Stimulated activated CD4-positive, alpha-beta T cell treated with anti-CD3 and anti-CD28 coated beads, TNF-alpha, amount 100 ng/mL, for 24 hours (primary cell): ENCODE results near the gene PPL.

Source experiments
- DNase-seq, 3 experiments: peaks; one replicate each; pipeline ENCODE4 v3.0.0-alpha.2; 2020; ENCODE audit warnings: low read depth in 3 of 3

The PPL gene

DNA sequence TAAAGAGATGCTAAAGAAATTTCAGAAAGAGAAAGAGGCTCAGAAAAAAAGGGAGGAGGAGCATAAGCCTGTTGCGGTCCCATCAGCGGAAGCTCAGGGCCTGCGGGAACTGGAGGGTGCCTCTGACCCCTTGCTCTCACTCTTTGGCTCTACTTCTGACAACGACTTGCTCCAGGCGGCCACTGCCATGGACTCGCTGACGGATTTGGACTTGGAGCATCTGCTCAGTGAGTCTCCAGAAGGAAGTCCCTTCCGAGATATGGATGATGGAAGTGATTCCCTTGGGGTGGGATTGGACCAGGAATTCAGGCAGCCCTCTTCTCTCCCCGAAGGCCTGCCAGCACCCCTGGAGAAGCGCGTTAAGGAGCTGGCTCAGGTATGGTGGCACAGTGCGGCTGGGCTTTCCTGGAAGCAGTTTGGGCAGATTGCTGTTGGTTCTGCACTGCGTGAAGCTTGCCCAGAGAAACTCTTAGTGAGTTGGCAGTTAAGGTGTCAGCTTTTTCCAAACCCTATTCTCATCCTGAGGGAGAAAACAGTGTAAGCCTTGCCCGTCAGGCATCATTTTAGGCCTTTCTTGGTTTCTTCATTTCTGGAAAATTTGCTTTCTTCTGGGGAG is 76.1 kb downstream of the PPL start:
- DNase-seq = no peak

DNA sequence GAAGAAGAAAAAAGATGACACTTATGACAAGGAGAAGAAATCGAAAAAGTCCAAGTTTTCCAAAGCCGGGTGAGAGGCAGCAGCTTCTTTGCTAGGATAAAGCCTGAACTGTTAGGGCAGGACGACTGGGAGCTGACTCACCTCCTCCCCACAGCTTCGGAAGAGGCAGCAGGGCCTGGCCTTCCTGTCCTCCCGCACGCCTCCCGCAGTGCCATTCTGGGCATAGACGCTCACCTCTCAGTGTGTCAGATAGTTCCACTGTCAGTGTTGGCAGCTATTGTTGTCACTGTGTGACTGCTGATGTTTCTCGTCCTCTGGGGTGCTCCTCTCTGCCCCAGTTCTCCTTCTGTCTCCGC is 77.1 kb downstream of the PPL start:
- DNase-seq = no peak

DNA sequence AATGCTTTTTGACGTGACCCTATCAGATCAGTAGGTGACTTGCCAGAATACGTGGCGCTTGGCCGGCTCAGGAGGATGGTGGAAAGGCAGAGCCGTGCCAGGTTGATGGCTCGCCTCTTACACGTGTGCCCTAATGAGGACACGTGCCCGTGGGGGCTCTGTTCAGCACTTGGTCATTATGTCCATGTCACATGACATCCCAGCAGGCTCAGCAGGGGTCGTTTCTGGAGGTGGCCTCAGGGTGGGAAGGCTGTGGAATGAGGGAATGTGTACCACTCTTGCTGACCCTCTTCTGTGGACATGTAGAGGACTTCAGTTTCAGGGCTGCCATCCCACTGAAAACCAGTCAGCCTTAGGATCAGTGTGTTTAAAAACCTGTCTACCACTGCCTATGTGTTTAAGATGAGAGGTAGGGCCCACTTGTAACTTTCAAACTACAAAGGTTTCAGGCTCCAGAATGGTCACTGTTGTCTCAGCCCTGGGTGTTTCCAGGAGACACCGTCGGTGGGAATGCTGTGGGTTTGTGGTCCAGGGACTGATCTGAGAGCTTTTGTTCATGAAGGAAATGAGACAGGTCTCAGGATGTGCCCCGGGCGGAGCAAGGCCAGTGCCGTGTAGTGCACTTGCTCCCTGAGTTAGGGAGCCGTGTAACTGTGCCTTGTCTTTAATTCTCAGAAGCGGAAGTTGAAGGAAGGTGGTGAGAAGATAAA is 77.6 kb downstream of the PPL start:
- DNase-seq = no peak

DNA sequence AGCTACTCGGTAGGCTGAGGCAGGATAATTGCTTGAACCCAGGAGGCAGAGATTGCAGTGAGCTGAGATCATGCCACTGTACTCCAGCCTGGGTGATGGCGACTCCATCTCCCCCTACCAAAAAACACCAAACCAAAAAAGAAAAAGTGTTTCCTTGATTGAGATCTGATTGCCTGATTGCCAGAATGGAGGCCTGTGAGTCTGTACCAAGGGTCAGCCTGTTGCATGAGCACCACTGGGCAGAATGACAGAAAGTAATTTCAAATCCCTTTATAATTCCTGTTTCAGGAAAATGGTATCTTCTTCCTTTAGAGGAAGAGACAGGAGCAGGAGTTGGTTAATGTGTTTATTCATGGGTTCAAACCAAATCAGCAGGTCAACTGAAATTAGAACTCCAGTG is 81.1 kb downstream of the PPL start:
- no peak for DNase-seq

DNA sequence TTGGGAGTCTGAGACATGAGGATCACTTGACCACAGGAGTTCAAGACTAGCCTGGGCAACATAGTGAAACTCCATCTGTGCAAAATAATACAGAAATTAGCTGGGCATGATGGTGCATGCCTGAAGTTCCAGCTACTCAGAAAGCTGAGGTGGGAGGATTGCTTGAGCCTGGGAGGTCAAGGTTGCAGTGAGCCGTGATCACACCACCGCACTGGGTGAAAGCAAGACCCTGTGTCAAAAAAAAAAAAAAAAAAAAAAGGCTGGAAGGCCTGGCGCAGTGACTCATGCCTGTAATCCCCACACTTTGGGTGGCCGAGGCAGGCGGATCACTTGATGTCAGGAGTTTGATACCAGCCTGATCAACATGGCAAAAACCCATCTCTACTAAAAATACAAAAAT is 81.6 kb downstream of the PPL start:
- no peak for DNase-seq

DNA sequence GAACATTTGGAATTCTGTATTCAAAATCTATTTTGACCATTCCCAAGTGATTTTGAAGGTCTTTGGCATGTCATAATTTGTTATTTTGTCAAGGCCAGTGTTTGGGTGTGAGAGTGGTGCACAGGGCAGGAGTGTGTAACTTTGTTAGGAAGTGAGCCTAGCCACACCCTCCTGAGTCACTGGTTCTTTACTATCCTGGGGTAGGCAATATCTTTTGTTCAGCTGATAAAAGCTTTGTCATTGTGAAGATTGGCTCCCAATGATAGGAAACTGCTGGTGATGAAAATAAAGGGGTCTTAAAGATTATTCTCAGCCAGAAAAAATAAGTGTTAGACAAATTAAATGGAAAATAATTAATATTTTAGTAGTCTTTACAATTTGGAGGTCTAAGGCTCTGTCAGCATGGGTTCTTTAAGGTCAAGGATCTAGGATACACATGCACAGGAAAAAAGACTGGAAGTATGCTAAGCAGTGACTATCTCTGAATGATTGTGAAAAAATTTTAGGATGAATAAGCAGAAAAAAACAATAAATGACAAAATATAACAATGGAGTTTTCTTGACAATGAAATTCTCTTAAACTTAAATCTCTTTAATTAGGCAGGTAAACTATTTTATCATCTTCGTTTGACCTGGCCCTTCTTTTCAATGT is 84.6 kb downstream of the PPL start:
- no peak for DNase-seq

DNA sequence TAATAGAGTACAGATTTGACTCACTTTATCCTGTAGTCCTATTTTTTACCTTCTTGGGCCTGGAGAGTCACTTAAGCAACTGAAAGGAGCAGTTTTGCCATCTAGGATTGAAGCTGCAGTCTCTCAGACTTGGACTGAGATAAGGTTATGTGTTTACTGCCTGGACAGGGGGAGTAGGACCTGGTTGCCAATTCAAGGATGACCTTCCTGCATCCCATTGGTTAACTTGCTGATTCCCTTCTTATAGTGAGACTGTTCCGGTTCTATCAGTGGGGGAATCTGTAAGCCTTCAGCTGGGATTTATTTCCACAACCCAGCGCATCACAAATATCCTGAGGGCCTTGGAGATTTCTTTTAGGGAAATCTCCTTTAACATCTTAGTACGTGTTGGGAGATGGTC is 86.7 kb downstream of the PPL start:
- no peak for DNase-seq

DNA sequence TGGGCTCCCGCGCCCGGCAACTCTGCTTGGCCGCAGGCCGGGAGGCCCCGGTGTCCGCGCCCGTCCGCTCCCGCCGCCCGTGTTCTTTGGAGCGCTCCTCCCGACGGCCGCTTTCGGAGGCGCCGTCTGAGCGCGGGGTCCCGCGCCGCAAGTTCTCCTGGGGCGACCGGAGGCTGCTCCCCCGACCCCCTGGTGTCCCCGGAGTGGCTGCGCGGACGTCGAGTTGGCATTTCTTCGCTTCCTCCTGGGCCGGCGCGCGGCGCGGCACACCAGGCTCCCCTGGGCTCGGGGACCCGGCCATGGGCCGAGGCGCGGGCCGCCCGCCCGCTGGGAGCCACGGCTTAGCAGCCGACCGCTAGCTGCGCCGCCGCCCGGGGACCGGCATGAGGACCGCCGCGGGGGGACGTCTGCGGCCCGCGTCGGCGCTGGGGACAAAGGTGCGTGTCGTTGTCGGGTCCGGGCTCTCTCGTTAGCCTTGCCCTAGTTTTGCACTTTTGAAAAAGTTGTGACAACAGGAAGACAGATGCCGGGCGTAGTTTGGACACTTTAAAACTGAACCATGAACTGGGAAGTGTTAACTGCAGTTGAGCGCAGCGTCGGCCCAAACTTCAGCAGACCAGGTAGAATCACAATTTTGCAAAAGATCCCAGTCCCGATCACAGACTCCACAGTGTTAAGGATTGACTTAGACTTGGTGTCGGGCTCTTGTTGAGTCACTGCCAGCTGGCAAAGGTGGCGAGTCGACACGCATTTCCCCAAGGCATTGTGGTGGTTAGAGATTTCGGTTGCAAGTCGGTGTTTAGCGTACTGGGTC is 89.0 kb downstream of the PPL start:
- DNase-seq = peak; percentile 14 to 39 (median 22)

DNA sequence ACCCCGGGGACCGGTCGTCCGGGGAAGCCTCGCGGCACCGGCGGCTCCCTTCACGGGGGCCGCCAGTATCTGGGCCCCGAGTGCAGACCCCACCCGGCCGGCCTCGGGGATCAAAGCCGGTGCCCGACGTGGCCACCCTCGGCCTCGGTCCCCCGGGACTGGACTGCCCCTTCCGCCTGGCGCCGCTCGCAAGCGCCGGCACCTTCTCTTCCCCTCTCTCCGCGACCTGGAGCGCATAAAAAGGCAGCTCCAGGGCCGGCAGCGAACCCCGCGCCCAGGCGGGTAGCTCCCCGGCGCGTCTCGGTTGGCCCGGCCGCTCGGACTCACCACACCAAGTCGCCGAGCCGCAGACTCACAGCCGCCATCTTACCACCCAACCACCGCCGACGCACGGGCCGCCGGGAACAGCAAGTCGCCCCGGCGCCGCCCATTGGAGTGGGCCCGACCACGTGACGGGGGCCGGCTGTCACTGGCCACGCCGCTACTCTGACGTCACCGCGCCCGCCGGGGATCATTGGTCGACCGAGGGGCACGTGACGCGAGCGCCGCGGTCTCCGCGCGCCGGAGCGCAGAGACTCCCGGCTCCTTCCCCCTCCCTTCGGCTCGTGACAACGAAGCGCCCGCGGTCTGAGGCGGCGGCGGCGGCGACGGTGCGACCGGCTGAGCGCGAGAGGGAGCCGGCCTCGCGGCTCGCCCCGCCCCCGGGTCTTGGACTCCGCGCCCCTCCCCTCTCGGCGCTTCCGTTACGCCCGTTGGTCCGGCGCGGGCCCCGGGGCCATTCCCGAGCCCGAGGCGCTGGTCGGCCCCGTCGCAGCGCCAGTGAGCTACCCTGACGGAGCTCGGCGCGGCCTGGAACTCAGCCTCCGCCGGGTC is 89.8 kb downstream of the PPL start, which contains the start of the genes GLYR1 and UBN1:
Gene GLYR1, minus strand, starts transcription at position 388 of the 873 bp plus-strand sequence. Its CDS starts 23 bp downstream, at position 365.
Gene UBN1, plus strand, starts transcription at position 581 of the 873 bp plus-strand sequence. CDS start 5,437 bp downstream, outside the sequence.
- DNase-seq = peak; percentile 100

DNA sequence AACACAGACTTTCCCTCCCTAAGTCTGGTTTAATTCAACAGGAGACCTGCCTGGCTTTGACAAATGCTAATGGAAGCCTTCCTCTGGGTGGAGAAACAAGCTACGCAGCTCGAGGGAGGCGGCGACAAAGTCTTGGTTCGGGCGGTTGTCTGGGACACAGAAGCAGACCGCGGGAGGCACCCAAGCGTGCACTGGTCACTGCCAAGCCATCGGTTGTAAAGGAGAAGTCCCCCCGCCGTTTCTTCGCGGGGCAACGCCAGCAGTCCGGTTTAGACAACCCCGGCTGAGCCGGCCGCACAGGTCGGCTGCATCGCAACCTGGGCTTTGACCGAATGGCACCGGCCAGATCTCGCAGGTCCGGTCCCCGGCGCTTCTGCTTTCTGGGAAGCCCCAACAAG is 90.4 kb downstream of the PPL start:
- DNase-seq = peak in 2 of 3 experiments; percentile 1 to 21

DNA sequence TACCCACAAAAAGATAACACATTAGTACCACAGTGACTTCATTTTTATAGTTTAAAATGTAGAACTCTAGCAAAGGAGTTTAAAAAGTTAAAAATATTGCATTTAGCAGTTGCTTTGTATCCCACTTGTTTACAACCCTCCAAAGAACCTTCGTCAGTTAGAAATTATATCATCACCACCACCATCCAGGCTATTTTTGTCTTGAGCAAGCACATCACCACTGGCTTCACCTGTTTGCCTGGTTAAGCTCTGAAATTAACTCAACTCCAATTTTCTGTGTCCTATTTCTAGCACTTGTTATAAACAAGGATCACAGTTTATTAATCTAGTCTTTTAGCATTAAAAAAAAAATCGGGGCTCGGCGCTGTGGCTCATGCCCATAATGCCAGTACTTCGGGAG is 96.0 kb downstream of the PPL start:
- no peak for DNase-seq

DNA sequence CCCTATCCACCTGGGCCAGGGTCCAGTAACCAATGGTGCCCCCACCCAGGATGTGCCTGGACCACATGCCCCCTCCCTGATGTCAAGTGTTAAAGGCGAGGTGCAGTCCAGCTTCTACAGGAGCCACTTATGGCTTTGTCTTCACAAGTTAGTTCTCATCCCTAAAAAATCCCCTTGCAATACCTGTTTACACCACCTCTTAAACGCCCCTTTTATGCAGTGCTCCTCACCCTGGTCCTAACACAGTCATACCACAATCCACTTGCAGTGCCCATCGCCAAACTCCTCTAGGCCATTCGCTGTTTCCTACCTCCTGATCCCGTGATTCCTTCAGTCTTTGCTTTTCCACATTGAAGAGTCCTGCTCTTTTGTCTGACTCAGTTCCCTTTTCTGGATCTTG is 97.0 kb downstream of the PPL start:
- DNase-seq = no peak

DNA sequence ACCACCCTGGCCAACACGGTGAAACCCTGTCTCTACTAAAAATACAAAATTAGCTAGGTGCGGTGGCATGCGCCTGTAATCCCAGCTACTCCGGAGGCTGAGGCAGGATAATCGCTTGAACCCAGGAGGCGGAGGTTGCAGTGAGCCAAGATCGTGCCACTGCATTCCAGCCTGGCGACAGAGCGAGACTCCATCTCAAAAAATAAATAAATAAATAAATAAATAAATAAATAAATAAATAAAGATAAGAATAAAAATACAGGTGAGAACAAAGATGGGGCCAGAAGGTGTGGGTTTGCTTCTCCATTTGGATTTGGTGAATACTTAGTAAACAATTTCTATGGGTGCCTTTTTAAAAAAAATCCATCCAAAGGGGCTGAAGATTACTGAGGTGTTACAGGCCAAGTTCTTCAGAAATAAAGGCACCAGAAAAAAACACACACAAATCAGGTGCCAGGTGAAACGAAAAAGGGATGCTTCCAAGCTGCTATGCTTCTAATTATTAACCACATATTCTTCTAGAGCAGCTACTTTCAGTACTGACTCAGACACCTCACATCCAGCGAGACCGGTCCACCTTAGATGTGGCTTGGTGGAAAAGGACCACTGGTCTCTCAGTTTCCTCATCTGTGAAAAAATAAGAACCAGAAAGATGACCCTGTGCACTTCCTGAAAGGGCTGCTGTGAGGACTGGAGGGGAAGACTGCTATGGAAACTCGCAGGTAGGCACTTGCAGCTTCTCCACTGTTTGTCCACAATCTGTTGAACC is 99.0 kb downstream of the PPL start:
- no peak for DNase-seq

DNA sequence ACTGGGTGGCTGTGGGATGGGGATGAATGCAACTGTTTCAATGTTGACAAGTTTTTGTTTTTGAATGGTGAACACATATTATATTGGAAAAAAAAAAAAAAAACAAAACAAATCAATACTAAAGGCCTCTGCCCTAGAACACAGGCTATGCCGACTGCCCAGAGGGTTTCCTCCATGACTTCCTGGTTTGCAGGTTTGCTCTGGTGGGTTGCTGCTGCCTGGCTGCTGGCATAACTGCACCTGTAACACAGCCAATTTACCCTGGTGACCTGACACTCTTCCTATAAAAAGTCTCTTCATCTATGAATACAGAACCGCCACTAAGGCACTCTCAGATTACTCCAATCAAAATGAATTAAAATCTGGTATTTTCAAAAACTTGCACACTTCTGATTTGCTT is 100.2 kb downstream of the PPL start:
- DNase-seq = no peak

DNA sequence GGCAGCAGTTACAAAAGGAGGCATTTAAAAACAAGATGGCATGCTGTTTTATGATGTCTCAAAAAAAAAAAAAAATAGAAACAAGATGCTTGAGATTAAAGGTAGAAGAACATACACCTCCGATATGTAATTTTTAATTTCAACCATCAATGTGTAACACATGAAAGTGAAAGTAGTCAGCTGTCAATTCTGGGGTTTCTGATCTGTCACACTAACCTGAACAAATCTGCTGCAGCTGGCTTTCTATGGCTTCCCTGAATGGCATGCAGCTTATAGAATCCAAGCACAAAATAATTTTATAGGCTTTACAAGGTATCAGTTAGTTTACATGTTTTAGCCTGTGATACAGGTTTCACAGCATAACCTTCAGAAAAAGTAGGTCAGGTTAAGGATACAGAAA is 103.4 kb downstream of the PPL start:
- DNase-seq = no peak

DNA sequence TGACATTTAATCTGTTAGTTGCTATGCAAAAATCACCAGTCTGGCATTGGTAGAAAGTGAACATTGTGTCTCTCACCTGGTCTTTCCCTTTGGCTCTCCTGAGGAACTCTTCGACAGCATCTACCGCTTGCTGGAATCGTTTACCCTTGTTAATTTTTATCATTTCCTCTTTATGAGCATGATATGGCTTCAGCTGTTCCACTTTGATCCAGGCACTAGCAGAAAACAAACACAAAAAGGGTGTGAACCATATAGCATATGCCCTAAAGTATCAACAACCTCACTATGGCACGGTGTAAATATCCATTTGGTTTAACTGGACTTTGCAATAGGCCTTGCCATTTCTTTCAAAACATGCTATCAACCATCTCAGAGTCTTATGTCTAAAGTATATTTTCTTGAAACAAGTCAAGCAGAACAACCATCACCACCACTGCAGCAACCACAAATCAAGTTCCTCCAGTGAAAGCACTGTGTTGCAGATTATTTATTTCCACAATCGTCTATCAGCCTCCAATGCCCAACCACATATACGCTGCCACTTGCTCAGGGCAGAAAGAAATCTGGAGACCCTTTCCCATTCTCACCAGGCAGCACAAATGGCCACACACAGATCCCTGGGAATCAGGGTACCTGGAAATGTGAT is 104.1 kb downstream of the PPL start:
- no peak for DNase-seq
